ENCODE results near the gene MADCAM1. TPM values are rescaled to one million over a fixed set of nuclear protein-coding genes. Genes with fewer than 3 reads are reported as not detected.

Gene MADCAM1
- total RNA-seq, 1 experiment from 2014 or later, result 0.23 TPM

DNA sequence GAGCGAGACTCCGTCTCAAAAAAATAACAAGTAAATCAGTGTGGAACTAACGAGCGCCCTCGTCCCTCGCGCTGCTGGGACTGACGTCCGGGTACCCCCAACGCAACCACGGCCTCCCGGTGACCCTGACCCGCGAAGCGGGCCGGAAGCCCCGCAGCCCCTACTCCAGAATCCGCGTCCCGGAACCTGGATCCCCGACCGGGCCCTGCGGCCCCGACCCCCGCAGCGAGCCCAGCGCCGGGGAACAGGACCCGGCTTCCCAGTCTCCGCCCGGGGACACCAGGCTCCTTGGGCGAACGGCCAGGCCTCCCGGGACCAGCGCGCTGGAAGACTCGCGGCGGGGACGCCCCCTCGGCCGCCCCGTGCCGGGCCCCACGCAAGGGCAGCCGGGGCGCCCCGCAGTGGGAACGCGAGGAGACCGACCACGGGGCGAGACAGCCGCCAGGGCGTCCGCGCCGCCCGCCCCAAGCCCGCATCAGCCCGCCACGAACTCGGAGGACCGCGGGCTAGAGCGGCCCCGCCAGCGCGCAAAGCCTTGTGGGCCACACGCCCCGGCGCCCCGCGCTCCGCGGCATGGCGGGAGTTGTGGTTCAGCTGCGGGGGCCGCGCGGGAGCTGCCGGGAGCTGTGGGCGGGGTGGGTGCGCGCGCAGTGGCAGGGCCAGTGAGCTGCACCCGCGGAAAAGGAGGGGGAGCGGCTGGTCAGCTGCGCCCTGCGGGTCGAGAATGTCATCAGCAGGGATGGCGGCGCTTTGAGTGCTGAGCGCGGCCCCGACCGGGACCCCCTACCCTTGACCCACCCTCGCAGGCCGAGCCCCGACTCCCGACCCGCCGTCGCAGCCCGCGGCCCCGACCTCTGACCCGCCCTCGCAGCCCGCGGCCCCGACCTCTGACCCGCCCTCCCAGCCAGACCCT is 7.5 kb upstream of the MADCAM1 start:
- DNase-seq (ENCODE audit: low read depth), result peak; percentile 92

- peak; percentile 44 for DNase-seq (ENCODE audit: low read depth)
These were observed 6.7 kb upstream of the MADCAM1 start for GRCh38 chr19:489418-490196.

DNA sequence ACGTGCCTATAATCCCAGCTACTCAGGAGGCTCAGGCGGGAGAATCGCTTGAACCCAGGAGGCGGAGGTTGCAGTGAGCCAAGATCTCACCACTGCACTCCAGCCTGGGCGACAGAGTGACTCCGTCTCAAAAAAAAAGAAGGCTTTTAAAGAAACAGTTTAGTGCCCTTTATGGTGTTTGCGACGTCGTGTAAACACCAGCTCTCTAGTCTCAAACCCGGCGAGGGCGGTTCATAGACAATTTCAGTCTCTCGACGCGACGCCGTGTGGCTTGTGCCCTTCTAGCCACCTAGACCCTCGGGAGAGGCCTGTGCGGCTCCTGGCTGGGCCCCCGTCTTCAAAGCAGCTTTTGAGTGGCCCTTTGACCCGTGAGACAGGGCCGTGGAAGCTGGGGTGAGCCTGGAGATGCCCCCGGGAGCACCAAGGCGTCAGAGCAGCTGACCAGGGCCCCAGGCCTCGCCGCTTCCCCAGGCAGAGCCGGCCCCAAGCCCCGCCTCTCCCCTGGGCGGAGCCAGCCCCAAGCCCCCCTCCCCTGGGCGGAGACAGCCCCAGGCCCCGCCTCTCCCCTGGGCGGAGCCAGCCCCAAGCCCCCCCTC is 5.0 kb upstream of the MADCAM1 start:
- DNase-seq (ENCODE audit: low read depth), result no peak

DNA sequence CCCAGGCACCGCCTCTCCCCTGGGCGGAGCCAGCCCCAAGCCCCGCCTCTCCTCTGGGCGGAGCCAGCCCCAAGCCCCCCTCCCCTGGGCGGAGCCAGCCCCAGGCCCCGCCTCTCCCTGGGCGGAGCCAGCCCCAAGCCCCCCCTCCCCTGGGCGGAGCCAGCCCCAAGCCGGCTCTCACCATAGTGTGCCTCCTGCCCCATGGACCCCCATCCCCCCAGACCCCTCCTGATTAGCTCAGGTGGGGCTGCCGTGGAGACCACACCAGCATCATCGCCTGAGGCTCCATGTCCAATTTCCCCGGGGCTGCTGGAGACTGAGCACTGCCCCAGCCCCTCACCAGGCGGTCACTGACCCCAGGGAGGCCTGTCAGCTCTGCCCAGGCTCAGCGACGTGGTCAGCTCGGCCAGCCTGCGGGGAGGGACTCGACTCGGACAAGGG is 4.2 kb upstream of the MADCAM1 start:
- DNase-seq (ENCODE audit: low read depth), result no peak

- no peak for DNase-seq (ENCODE audit: low read depth)
These were observed 2.7 kb upstream of the MADCAM1 start for GRCh38 chr19:493391-494170.

DNA sequence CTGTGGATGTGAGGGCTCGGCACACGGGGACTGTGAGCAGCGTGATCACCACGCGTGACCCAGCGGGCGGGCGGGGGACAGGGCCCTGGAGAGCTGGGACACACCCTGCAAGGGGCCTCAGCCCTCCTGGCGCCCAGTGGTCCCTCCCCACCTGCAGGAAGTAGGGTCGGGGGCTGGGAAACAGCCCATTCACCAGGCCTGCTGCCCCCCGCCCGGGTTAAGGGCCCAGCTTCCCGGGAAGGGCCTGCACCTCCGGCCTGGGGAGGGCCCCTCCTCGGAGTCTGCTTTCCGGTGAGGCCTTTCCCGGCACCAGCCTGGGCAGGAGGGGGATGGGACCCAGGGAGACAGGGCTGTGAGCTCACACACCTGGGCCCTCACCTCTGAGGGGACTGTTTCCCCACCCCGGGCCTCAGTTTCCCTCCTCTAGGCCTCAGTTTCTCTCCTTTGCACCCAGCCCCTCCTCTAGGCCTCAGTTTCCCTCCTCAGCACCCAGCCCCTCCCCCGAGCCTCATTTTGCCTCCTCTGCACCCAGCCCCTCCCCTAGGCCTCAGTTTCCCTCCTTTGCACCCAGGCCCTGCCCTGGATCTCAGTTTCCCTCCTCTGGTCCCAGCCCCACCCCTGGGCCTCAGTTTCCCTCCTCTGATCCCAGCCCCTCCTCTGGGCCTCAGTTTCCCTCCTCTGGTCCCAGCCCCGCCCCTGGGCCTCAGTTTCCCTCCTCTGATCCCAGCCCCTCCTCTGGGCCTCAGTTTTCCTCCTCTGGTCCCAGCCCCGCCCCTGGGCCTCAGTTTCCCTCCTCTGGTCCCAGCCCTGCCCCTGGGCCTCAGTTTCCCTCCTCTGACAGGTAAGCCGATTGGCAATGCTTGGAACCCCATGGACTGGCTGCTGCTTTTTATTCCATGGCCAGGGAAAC is 1.9 kb upstream of the MADCAM1 start:
- no peak for DNase-seq (ENCODE audit: low read depth)

- DNase-seq (ENCODE audit: low read depth), result no peak
These were observed 1.2 kb upstream of the MADCAM1 start for GRCh38 chr19:495081-495401.

DNA sequence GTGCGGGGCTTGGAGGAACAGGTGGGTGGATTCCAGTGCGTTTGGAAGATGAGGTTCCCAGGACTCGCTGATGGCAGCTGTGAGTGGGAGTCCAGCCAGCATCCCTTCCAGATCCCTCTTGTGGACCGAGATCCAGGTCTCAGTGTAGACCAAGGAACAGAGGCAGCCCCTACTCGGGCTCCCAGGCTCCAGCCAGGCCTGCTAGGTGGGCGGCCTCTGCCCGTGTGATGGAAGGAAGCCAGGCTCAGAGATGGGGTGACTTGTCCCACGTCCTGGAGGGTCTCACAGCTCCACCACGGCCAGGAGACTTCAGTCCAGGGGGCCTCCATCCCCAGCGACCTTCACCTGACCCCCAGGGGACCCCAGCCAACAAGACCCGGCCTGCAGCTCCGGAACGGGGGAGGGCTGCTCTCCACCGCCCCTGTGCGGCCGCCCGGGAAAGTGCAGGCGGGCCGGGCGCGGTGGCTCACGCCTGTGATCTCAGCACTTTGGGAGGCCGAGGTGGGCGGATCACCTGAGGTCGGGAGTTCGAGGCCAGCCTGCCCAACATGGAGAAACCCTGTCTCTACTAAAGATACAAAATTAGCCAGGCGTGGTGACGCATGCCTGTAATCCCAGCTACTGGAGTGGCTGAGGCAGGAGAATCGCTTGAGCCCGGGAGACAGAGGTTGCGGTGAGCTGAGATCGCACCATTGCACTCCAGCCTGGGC is 729 bp upstream of the MADCAM1 start:
- DNase-seq (ENCODE audit: low read depth), result peak; percentile 57

- DNase-seq (ENCODE audit: low read depth), result no peak
These were observed 700 bp downstream of the MADCAM1 start for GRCh38 chr19:496986-497385.

DNA sequence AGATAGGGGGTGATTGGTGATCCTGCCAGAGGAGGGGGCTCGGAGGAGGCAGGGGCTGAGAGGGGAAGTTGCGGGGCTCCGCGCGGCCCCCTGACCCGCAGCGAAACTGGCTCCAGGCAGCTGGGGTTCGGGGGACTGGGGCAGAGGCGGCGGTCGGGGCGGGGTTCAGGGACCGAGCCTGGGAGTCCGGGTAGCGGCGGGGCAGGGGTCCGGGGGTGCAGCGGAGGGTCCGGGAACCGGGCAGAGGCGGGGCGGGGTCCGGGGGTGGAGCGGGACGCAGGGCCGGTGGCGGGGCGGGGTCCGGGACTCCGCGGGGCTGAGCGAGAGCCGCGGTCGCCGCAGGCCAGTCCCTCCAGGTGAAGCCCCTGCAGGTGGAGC is 1.2 kb downstream of the MADCAM1 start:
- no peak for DNase-seq (ENCODE audit: low read depth)

DNA sequence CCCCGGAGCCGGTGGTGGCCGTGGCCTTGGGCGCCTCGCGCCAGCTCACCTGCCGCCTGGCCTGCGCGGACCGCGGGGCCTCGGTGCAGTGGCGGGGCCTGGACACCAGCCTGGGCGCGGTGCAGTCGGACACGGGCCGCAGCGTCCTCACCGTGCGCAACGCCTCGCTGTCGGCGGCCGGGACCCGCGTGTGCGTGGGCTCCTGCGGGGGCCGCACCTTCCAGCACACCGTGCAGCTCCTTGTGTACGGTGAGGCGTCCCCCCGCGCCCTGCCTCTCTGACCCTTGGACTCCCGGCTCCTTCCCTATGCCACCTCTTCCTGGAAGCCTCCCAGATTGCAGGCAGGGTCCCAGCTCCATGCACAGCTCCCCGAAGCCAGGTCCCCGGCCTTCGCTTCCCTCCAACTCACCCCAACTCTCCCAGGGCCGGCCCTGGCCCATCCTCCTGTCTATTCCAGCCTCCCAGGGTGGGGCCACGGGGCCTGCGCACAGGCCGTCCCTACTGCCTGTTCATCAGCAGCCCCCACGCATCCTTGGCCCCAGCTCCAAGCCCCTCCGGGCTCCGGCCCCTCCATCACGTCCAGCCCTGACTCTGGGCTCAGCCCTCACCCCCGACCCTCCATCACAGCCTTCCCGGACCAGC is 1.7 kb downstream of the MADCAM1 start:
- no peak for DNase-seq (ENCODE audit: low read depth)

- DNase-seq (ENCODE audit: low read depth), result no peak
These were observed 2.2 kb downstream of the MADCAM1 start for GRCh38 chr19:498511-498891.

DNA sequence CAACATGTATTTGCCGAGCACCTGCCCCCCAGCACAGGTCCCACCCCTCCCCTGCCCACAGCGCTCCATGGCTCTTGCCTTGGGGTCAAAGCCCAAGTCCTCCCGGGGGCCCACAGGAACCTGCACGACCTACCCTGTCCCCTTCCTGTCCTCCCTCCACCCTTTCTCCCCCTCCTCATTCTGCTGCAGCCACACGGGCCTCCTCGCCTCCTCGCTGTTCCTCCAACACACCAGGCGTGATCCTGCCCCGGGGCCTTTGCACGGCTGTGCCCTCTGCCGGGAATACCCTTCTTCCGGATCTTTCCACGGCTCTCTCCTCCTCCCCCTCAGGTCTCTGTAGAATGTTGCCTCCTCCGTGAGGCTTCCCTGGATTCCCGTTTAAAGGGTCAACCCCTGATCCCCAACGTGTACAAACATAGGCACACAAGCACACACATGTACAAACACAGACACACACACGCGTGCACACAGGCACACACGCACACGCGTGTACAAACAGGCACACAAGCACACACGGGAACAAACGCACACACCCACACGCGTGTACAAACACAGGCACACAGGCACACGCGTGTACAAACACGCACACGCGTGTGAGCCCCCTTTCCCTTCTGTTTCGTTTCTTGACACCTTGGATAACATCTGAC is 2.8 kb downstream of the MADCAM1 start:
- no peak for DNase-seq (ENCODE audit: low read depth)

- DNase-seq (ENCODE audit: low read depth), result no peak
These were observed 5.4 kb downstream of the MADCAM1 start for GRCh38 chr19:501646-502045.

DNA sequence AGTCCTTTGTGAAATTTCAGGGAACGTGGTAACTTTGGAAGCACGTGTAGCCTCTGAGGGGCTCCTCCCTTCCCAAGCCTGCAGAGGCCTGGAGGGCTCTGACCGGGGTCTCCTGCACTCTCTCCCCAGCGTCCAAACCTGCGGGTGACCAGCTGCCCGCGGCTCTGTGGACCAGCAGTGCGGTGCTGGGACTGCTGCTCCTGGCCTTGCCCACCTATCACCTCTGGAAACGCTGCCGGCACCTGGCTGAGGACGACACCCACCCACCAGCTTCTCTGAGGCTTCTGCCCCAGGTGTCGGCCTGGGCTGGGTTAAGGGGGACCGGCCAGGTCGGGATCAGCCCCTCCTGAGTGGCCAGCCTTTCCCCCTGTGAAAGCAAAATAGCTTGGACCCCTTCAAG is 8.3 kb downstream of the MADCAM1 start:
- DNase-seq (ENCODE audit: low read depth), result no peak

GRCh38 chr19:506404-507285 is 10.4 kb downstream of the MADCAM1 start:
- peak; percentile 84 for DNase-seq (ENCODE audit: low read depth)

DNA sequence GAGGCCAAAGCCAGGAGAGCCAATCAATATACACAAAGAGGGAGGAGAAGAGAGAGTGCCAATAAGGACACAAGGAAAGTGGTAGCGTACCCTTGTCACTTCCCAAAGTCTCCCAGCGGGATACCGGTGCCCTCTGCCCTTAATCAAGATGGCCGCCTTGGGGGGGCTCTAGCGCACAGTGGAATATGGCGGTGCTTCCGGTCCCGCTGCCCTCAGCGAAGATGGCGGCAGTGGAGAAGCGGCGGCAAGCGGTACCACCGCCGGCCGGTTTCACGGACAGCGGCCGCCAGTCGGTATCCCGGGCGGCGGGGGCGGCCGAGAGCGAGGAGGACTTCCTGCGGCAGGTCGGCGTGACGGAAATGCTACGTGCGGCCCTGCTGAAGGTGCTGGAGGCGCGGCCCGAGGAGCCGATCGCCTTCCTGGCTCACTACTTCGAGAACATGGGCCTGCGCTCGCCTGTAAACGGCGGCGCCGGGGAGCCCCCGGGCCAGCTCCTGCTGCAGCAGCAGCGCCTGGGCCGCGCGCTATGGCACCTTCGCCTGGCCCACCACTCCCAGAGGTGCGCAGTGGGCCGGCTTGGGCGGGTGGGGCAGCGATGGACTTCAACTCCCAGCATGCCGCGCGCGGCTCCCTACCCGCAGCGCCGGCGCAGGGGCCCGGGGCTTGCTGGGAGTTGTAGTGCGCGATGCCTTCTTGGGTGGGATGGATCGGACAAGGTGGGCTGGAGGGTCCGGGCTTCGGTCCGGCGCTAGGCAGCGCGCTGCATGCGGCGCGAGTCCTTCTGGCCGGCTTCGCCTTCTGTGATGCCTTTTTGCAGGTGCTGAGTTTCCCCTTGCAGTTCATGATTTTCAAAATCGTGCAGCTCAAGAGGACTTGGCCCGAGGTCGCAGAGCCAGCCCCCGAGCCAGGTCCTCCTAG is 11.3 kb downstream of the MADCAM1 start, which contains the start of gene TPGS1:
Gene TPGS1, plus strand, starts transcription at position 212 of the 918 bp plus-strand sequence. Its CDS starts 10 bp downstream, at position 222.
- DNase-seq (ENCODE audit: low read depth), result peak; percentile 100
